T47D (cell line): ENCODE measurements around the gene COL12A1.
A peak's percentile ranks its signal among the peaks of the same experiment; 100 is the strongest.

ENCODE experiments used
- DNase-seq, 2 experiments: peaks; one replicate each; pipeline versions ENCODE4 v3.0.0 to v3.0.0-alpha.2; 2011 to 2012; ENCODE audit warnings: low read depth in 1 of 2, low spot score in 1 of 2
- JUND ChIP-seq: IDR thresholded peaks from 2 replicates; pipeline ENCODE4 v1.6.1; 2012; ENCODE audit warnings: low read depth
- in situ Hi-C: cut with HindIII; loops from 2 replicates; pipeline ENCODE4 v1.10.0; 2016; ENCODE audit warnings: low sequenced_read_pairs, low pct_unique_long_range_greater_than_20kb

COL12A1 gene

GRCh38 chr6:75209184-75209723 is 3.4 kb upstream of the COL12A1 start:
- DNase-seq = no peak
- TF ChIP-seq JUND = no peak
- in situ Hi-C loops = no loop called here

- DNase-seq = peak in 1 of 2 experiments; percentile 83
- in situ Hi-C loops = no loop called here
- TF ChIP-seq JUND = no peak
Measured at GRCh38 chr6:75208298-75209183, 2.7 kb upstream of the COL12A1 start.

DNA sequence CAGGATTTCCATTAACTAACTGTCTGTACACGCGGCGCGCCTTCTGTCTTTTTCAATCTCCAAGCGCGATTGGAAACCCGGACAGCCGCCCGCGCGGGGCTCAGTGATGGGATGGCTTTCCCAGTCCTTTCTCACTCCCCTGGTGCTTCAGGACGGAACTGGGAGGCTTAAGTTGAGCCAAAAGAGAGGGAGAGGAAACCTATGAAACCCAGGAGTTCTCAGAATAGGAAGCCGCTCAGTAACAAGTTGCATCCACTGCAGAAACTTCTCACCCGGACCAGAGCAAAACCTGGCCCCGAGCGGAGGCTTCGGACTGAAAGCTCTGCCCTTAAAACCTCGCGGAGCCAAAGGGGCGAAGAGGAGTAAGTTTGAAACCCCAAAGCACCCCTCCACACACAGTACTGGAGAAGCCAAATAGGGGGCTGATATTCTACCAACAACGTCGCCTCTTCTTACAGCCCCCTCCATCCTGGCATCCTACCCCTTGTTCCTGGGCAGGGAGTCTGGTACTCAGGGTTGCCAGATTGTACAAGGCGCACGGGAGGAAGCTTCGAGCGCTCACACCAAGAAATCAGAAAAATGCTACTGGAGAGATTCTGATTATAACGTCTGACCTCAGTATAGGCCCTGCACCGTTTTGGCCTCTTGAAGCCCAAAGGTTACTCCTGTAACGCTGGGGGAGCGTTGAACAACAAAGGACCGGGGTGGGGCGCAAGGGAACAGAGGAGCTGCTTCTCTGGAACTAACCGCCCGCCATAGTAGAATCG is 906 bp upstream of the COL12A1 start:
- in situ Hi-C loops = no loop called here
- no peak for DNase-seq
- no peak for TF ChIP-seq JUND

DNA sequence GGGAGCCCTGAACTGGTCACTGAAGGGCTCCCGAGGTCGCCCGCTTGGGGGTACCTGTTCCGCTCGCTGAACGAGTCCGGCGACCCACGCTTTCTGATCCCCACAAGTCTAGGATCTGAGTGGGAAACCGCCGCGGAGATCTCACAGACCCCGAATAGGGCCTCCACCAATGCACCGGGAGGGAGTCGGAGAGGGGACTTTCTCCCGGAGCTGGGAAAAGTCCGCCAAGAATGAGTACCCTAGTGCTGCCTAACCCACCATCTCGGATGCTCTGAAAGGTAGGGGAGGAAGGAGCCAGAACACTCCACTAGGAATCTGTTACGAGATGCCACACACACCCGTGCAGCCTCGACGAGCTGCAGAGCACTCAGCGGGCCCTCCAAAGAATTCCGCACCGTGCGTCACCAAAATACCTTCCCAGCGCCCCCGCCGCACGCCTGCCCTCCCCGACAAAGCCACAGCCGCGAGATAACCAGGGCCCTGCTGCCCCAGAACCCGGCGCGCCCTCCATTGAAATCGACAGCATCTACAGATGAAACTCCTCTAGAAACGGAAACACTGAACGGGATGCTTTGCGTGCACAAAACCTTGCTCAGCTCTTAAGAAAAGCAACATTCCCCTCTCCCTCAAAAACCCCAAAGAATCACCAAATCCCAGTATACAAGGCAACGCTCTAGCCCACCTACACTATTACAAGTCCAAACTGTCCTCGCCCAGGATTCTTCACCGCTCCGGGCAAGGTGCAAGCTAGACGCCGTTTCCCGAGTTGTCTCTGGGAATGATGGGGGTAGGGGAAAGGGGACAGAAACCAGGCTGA is 686 bp downstream of the COL12A1 start:
- in situ Hi-C loops = no loop called here
- TF ChIP-seq JUND = no peak
- DNase-seq = no peak

DNA sequence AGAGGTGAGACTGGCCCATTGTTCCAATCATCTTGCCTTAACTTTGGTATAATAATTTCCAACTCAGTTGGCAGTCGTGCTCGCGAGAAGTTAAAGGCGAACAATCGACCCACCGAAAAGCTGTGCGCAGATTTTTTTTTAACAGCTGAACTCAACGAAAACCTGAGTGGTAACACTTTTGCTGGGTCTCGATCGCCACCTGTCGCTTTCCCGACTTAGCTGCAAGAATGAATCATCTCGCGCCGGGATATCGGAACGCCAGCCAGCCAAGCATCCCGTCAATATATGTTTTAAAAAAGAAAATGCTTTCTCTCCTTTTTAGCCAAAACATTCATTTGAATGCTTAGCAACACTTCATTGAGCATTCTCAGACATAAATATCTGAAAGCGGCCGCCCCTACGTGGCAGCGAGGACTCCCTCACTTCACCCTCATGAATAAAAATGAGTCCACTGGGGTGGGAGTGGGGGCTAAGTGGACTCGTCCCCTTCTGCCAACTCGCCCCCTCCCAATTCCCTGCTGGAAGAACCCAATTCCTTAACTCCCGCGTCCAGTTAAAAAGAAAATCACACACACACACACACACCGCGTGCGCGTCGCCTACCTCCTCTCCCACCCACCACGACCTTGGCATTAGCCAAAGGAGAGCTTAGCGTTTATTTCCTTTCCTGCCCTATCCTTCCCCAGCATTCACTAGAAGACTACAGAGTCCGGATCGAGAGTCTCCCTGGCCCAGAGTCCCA is 1.5 kb downstream of the COL12A1 start:
- peak in 1 of 2 experiments; percentile 92 for DNase-seq
- in situ Hi-C loops = no loop called here
- TF ChIP-seq JUND = no peak

DNA sequence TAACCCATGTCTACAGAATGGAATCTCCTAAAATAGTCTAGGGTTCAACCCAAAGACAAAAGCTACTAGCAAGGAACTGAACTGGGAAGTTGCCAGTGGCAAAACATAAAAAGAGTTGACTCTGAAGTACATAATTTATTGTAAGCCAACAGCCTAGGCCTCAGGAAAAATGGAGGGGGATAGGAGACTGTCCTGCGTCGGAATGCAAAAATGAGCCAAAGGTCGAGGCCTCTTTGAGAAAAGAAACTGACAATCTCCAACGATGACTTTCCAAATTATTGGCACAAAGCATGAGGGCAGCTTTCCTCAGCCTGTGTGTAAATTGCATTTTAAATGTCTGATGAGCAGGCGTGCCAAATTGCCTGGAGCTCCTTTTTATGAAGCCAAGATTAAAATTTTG is 2.1 kb downstream of the COL12A1 start:
- TF ChIP-seq JUND = no peak
- peak in 1 of 2 experiments; percentile 91 for DNase-seq
- in situ Hi-C loops = no loop called here

DNA sequence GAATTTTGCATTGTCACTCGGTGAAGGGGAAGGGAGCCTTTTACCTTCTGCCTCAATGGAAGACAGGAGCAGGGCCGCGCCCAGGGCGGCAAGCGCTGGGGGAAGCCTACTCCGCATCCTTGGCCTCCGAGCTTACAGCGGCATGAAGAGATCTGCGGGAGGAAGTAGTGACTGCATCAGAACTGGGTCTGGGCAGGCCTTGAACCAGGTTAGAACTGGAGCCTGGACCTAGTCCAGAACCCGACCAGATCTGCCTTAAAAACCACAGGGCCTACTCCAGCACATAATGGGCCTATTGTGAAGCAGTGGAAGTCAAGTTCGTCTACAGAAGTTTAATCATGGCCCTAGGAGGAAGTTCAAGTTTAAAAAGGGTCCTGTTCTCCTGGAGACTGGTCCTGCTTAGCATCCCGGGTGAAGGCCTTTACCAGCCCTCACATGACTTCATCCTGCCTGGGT is 3.1 kb downstream of the COL12A1 start:
- TF ChIP-seq JUND = no peak
- DNase-seq = peak in 1 of 2 experiments; percentile 43
- in situ Hi-C loops = no loop called here

DNA sequence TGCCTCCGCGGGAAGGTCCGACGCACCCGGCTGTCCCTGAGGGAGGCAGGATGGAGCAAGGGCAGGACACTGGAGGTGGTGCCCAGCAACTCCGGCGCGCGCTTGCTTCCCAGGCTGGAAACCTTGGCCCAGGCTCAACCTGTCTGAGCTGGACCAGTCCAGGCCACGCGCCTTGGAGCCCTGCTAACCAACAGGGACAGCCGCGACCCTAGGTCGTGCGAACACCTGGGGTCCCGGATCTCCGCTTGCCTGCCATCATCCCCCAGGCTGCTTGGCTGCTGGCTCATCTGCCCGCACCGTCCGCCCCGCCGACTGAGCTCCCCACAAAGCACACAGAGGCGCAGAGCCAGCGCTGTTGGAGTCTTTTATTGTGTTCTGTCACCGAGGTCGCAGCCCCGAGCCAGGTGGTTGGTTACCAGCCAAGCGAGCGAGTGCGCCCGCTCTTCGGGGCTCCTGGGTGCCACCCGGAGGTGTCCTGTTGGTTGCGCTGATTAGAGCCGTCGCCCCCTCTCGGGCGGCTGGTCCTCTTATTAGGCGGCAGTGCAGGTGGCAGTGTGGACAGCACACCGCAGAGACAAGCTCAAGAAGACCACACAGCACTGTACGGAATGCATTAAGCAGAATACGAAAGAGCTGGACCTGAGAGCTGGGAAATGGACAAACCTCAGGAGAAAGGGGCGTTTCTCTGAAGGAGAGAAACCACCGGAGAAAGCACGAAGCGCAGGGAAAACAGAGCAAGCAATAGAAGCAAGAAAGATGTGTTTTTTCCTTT is 3.8 kb downstream of the COL12A1 start:
- in situ Hi-C loops = no loop called here
- no peak for TF ChIP-seq JUND
- DNase-seq = peak in 1 of 2 experiments; percentile 91

- no peak for DNase-seq
- TF ChIP-seq JUND = no peak
- in situ Hi-C loops = no loop called here
Measured at GRCh38 chr6:75201021-75201420, 4.8 kb downstream of the COL12A1 start.

DNA sequence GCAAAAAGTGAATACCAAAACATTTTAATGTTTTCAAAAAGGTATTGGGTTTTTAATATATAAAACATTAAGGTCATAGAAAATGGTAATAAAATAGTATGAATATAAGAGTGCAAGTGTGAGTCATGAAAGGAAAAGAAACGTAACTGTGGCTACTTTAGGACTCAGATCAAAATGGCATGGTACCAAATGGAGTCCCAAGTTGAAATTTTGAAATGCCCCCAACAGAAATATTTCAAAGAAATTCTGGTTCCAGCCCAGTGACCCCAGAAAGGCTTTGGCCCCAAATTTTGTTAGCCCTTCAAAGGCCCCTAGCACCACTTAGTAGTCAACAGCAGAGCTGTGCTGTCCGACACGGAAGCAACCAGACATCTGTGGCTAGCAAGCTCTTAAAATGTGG is 6.0 kb downstream of the COL12A1 start:
- in situ Hi-C loops = no loop called here
- no peak for DNase-seq
- TF ChIP-seq JUND = no peak
